Hepatocyte (in vitro differentiated cells): ENCODE data around the gene PCNX4. TPM values are rescaled to one million over a fixed set of nuclear protein-coding genes. Genes with fewer than 3 reads are reported as not detected.

Experiments
- DNase-seq: peaks from one replicate; pipeline ENCODE4 v3.0.0-alpha.2; 2016; ENCODE audit warnings: low spot score
- H2AFZ ChIP-seq: fragments of 200-600 bp; sonication (generic); 2 replicates; pipeline ENCODE4 v1.6.0; 2016; ENCODE audit warnings: antibody characterized with exemption, mild to moderate bottlenecking
- H3K27ac ChIP-seq: fragments of 200-600 bp; sonication (generic); 2 replicates; pipeline ENCODE4 v1.5.1; 2016; ENCODE audit warnings: mild to moderate bottlenecking
- H3K27me3 ChIP-seq: fragments of 200-600 bp; sonication (generic); 2 replicates; pipeline ENCODE4 v1.6.1; 2016
- H3K36me3 ChIP-seq: fragments of 200-600 bp; sonication (generic); replicated peaks from 2 replicates; pipeline ENCODE4 v1.5.1; 2016; ENCODE audit warnings: low read depth; ENCODE audit not compliant: insufficient read depth
- H3K4me1 ChIP-seq: fragments of 200-600 bp; sonication (generic); 2 replicates; pipeline ENCODE4 v1.5.1; 2016; ENCODE audit warnings: mild to moderate bottlenecking, moderate library complexity; ENCODE audit not compliant: insufficient read depth
- H3K4me2 ChIP-seq: fragments of 200-600 bp; sonication (generic); 2 replicates; pipeline ENCODE4 v1.6.0; 2016
- H3K4me3 ChIP-seq: fragments of 200-600 bp; sonication (generic); 2 replicates; pipeline ENCODE4 v1.5.1; 2016; ENCODE audit warnings: mild to moderate bottlenecking
- H3K79me2 ChIP-seq: fragments of 200-600 bp; sonication (generic); 2 replicates; pipeline ENCODE4 v1.6.0; 2017; ENCODE audit warnings: mild to moderate bottlenecking
- H3K9me2 ChIP-seq: fragments of 200-600 bp; sonication (generic); replicated peaks from 2 replicates; pipeline ENCODE4 v1.6.0; 2017; ENCODE audit warnings: mild to moderate bottlenecking; ENCODE audit not compliant: insufficient read depth
- H3K9me3 ChIP-seq: fragments of 200-600 bp; sonication (generic); 2 replicates; pipeline ENCODE4 v1.5.1; 2016; ENCODE audit warnings: low read depth, mild to moderate bottlenecking
- H4K20me1 ChIP-seq: fragments of 200-600 bp; sonication (generic); 2 replicates; pipeline ENCODE4 v1.6.0; 2016; ENCODE audit warnings: mild to moderate bottlenecking; ENCODE audit not compliant: insufficient read depth, poor library complexity, severe bottlenecking
- EZH2 ChIP-seq: fragments of 200-600 bp; sonication (generic); IDR thresholded peaks from 2 replicates; pipeline ENCODE4 v1.6.1; 2016; ENCODE audit warnings: antibody characterized with exemption, mild to moderate bottlenecking, borderline replicate concordance
- EZH2phosphoT487 ChIP-seq: fragments of 200-600 bp; sonication (generic); IDR thresholded peaks from one replicate; pipeline ENCODE4 v1.6.1; 2018; ENCODE audit warnings: antibody characterized with exemption, mild to moderate bottlenecking, low read depth, moderate library complexity; ENCODE audit not compliant: unreplicated experiment, severe bottlenecking
- WGBS: methylation state at CpG from one replicate; pipeline ENCODE4 v1.1.6; 2016; ENCODE audit warnings: low lambda C conversion rate; ENCODE audit errors: missing lambda C conversion rate; 5-methylcytosine and 5-hydroxymethylcytosine counted together
- polyA plus RNA-seq: library from polyadenylated mRNA; unstranded; fragments of >200 nt; fragmentation: Nextera tagmentation; extraction: Ambion mirVana; gene quantifications from 2 replicates; pipeline ENCODE4 v1.2.1, GENCODE V29; 2016
- total RNA-seq: library from RNA; depleted of rRNA; stranded (reverse); fragments of >200 nt; gene quantifications from 2 replicates; pipeline ENCODE4 v1.2.3, GENCODE V29; 2014
- TF ChIP-seq, protein P1 (sequence below): fragments of 200-600 bp; sonication (generic); IDR thresholded peaks from 2 replicates; pipeline ENCODE4 v1.5.1; 2016; ENCODE audit warnings: antibody characterized with exemption, mild to moderate bottlenecking; ENCODE audit not compliant: poor library complexity

Gene PCNX4
- total and polyA plus RNA-seq, 2 experiments from 2014 or later = 28.8 to 60.0 TPM

DNA sequence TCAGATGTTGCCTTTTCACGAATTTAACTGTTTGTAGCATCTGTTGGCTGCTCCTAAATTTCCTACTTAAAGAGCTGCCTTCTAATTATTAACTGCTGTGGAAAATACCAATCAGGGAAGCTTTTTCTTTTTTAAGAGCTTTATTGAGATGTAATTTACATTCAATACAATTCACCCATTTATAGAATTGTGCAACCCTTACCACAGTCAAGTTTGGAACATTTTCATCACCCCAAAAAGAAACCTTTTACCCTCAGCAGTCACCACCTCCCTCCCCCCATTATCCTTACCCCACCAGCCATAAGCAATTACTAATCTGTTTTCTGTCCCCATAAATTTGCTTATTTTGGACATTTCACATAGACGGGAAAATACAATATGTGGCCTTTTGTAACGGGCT, 1.4 kb downstream of the PCNX4 start:
- TF ChIP-seq, protein P1, sequence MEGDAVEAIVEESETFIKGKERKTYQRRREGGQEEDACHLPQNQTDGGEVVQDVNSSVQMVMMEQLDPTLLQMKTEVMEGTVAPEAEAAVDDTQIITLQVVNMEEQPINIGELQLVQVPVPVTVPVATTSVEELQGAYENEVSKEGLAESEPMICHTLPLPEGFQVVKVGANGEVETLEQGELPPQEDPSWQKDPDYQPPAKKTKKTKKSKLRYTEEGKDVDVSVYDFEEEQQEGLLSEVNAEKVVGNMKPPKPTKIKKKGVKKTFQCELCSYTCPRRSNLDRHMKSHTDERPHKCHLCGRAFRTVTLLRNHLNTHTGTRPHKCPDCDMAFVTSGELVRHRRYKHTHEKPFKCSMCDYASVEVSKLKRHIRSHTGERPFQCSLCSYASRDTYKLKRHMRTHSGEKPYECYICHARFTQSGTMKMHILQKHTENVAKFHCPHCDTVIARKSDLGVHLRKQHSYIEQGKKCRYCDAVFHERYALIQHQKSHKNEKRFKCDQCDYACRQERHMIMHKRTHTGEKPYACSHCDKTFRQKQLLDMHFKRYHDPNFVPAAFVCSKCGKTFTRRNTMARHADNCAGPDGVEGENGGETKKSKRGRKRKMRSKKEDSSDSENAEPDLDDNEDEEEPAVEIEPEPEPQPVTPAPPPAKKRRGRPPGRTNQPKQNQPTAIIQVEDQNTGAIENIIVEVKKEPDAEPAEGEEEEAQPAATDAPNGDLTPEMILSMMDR = no peak
- no peak for TF ChIP-seq EZH2
- TF ChIP-seq EZH2phosphoT487 = no peak
- H3K79me2 ChIP-seq = peaks cover 57% of the 10 kb centered on the region
- H3K4me3 ChIP-seq = peak overlapping the region; percentile 47
- peak overlapping the region; percentile 86 for H3K4me2 ChIP-seq
- H3K27ac ChIP-seq = peak overlapping the region; percentile 98
- no peaks in the 10 kb centered on the region for H3K9me2 ChIP-seq
- H3K27me3 ChIP-seq = no peaks in the 10 kb centered on the region
- H2AFZ ChIP-seq = peak overlapping the region; percentile 64
- WGBS = 16% methylated on average over 3 of the region's 3 CpGs
- H3K9me3 ChIP-seq = no peaks in the 10 kb centered on the region
- no peaks in the 10 kb centered on the region for H3K36me3 ChIP-seq
- DNase-seq = no peak
- H3K4me1 ChIP-seq = peaks cover 16% of the 10 kb centered on the region
- peaks cover 10% of the 10 kb centered on the region for H4K20me1 ChIP-seq

DNA sequence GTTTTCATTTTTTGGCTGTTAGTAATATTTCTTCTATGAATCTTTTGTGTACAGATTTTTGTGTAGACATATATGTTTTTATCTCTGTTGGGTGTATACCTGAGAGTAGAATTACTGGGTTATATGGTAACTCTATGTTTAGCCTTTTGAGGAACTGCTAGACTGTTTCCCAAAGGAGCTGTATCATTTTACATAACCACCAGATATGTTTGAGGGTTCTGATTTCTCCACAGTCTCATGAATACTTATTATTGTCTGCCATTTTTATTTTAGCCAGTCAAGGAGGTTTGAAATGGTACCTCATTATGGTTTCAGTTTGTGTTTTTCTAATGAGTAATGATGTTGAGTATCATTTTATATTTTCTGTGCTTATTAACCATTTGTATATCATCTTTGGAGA, 1.9 kb downstream of the PCNX4 start:
- H3K4me2 ChIP-seq = peak overlapping the region; percentile 86
- peaks cover 10% of the 10 kb centered on the region for H4K20me1 ChIP-seq
- H3K9me3 ChIP-seq = no peaks in the 10 kb centered on the region
- H3K4me1 ChIP-seq = peaks cover 16% of the 10 kb centered on the region
- peak overlapping the region; percentile 47 for H3K4me3 ChIP-seq
- H3K79me2 ChIP-seq = peaks cover 62% of the 10 kb centered on the region
- no peaks in the 10 kb centered on the region for H3K9me2 ChIP-seq
- DNase-seq = no peak
- no peaks in the 10 kb centered on the region for H3K27me3 ChIP-seq
- H3K36me3 ChIP-seq = no peaks in the 10 kb centered on the region
- H2AFZ ChIP-seq = no peak overlapping the region
- TF ChIP-seq EZH2phosphoT487 (no peak), EZH2 (no peak)
- TF ChIP-seq, protein P1 = no peak
- H3K27ac ChIP-seq = peak overlapping the region; percentile 98

DNA sequence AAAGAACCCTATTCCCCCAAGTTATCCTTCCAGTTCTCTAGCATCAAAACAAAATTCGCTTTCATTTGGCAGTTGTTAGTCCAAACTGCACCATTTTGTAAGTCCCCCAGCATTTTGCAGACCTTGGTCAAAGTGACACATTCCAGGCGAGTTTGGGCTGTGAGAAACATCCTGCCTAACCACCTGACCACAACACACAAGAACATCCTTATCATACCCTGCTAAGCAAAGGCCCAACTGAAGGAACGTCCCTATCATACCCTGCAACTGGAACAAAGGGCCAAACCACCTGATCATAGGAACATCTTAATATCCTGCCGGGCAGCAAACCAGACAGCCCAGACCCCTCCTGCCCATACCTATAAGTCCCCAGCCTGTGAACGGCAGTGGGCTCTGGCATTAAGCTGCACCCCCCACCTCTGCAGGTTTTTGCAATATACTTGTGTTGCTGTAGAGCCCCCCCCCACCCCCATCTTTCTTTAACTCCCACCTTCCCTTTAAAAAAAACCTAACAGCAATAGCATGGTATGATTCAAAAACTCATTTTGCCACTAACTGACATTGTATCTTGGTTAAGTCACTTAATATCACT, 2.7 kb downstream of the PCNX4 start:
- peak overlapping the region; percentile 98 for H3K27ac ChIP-seq
- H3K79me2 ChIP-seq = peaks cover 70% of the 10 kb centered on the region
- H3K27me3 ChIP-seq = no peaks in the 10 kb centered on the region
- H3K4me1 ChIP-seq = peaks cover 16% of the 10 kb centered on the region
- no peaks in the 10 kb centered on the region for H3K9me2 ChIP-seq
- 33% methylated on average over 5 of the region's 5 CpGs for WGBS
- H4K20me1 ChIP-seq = peaks cover 10% of the 10 kb centered on the region
- TF ChIP-seq EZH2phosphoT487 = no peak
- TF ChIP-seq, protein P1 = no peak
- TF ChIP-seq EZH2 = no peak
- H2AFZ ChIP-seq = no peak overlapping the region
- no peaks in the 10 kb centered on the region for H3K9me3 ChIP-seq
- peak overlapping the region; percentile 86 for H3K4me2 ChIP-seq
- no peaks in the 10 kb centered on the region for H3K36me3 ChIP-seq
- H3K4me3 ChIP-seq = peak overlapping the region; percentile 47
- DNase-seq = no peak

DNA sequence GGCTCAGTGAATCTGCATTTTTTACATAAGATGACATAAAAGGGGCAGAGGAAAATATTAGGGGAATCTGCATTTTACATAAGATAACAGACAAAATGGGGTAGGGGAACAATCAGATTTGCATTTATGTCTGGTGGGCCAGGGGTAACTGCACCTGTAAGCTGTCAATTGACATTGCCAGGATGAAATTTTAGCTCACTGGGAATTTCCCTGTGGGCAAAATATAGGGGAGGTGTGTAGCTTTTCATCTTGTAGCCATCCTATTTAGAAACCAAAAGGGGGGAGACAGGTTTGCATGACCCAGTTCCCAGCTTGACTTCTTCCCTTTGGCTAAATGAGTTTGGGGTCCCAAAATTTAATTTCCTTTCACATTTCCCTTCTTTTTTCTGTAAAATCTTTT, 3.5 kb downstream of the PCNX4 start:
- no peak overlapping the region for H2AFZ ChIP-seq
- H3K27ac ChIP-seq = peak overlapping the region; percentile 12
- H4K20me1 ChIP-seq = peaks cover 10% of the 10 kb centered on the region
- peaks cover 78% of the 10 kb centered on the region for H3K79me2 ChIP-seq
- no peak for DNase-seq
- H3K4me2 ChIP-seq = peak overlapping the region; percentile 86
- no peaks in the 10 kb centered on the region for H3K9me3 ChIP-seq
- no peaks in the 10 kb centered on the region for H3K27me3 ChIP-seq
- no peaks in the 10 kb centered on the region for H3K9me2 ChIP-seq
- no peaks in the 10 kb centered on the region for H3K36me3 ChIP-seq
- TF ChIP-seq, protein P1 = no peak
- TF ChIP-seq EZH2phosphoT487 = no peak
- TF ChIP-seq EZH2 = no peak
- H3K4me1 ChIP-seq = peaks cover 16% of the 10 kb centered on the region
- no peak overlapping the region for H3K4me3 ChIP-seq
